Left ventricle myocardium inferior (tissue), 1 donor: ENCODE results near the gene SNX30. TPM values are rescaled to one million over a fixed set of nuclear protein-coding genes. Genes with fewer than 3 reads are reported as not detected.

Source experiments
- DNase-seq: peaks from one replicate; pipeline ENCODE4 v3.0.0-alpha.2; 2020
- H3K27ac ChIP-seq: fragments of 200-600 bp; replicated peaks from 2 replicates; pipeline ENCODE4 v1.8.0; 2021
- H3K27me3 ChIP-seq: fragments of 200-600 bp; 2 replicates; pipeline ENCODE4 v1.8.0; 2021; ENCODE audit warnings: low read depth
- H3K36me3 ChIP-seq: fragments of 200-600 bp; 2 replicates; pipeline ENCODE4 v1.8.0; 2021
- H3K4me1 ChIP-seq: fragments of 200-600 bp; 2 replicates; pipeline ENCODE4 v1.8.0; 2021
- H3K4me3 ChIP-seq: fragments of 200-600 bp; 2 replicates; pipeline ENCODE4 v1.8.0; 2021; ENCODE audit warnings: mild to moderate bottlenecking, moderate library complexity
- H3K9me3 ChIP-seq: fragments of 200-600 bp; replicated peaks from 2 replicates; pipeline ENCODE4 v1.8.0; 2021
- CTCF ChIP-seq: fragments of 200-600 bp; IDR thresholded peaks from 2 replicates; pipeline ENCODE4 v1.8.0; 2021; ENCODE audit warnings: antibody characterized with exemption, mild to moderate bottlenecking, borderline replicate concordance
- intact Hi-C: fragments of 100-400 bp; cut with micrococcal nuclease; formaldehyde crosslinking; loops from one replicate; pipeline ENCODE4 v1.11.0; 2022
- total RNA-seq: library from RNA; stranded (reverse); fragmentation: NEBNext Ultra II Directional; extraction: Animal tissue kit (Norgen Biotek cat#: 25700); gene quantifications from one replicate; pipeline ENCODE4 v1.2.1, GENCODE V29; 2021
- donor health status: DM: no; HTN: yes; CAD: no; lungs with severe emphysema.

SNX30 gene
- total RNA-seq, 1 donor from 2014 or later: 3.2 TPM

GRCh38 chr9:112784020-112784785 lies 33.6 kb downstream of the SNX30 start:
- Histone ChIP-seq H3K9me3 (no peaks in the 10 kb centered on the region), H3K27ac (no peak overlapping the region), H3K36me3 (no peaks in the 10 kb centered on the region), H3K4me1 (peaks cover 20% of the 10 kb centered on the region), H3K4me3 (no peak overlapping the region), H3K27me3 (no peaks in the 10 kb centered on the region)
- TF ChIP-seq CTCF: no peak
- intact Hi-C loops: no loop called here
- DNase-seq: no peak

- intact Hi-C loops: no loop called here
- DNase-seq: no peak
- H3K4me3 ChIP-seq: no peak overlapping the region
Measured at GRCh38 chr9:112785986-112786385, 35.4 kb downstream of the SNX30 start.

GRCh38 chr9:112786829-112787520 lies 36.4 kb downstream of the SNX30 start:
- no peak for DNase-seq
- Histone ChIP-seq H3K27me3 (no peaks in the 10 kb centered on the region), H3K27ac (no peak overlapping the region), H3K36me3 (no peaks in the 10 kb centered on the region), H3K4me3 (no peak overlapping the region), H3K9me3 (no peaks in the 10 kb centered on the region), H3K4me1 (peaks cover 17% of the 10 kb centered on the region)
- TF ChIP-seq CTCF: no peak
- intact Hi-C loops: no loop called here

More at GRCh38 chr9:112785986-112786385, 35.4 kb downstream of the SNX30 start:
- Histone ChIP-seq H3K9me3 (no peaks in the 10 kb centered on the region), H3K27ac (no peak overlapping the region), H3K4me1 (peaks cover 20% of the 10 kb centered on the region), H3K36me3 (no peaks in the 10 kb centered on the region), H3K27me3 (no peaks in the 10 kb centered on the region)
- no peak for TF ChIP-seq CTCF

GRCh38 chr9:112787978-112788377 lies 37.4 kb downstream of the SNX30 start:
- Histone ChIP-seq H3K27ac (no peak overlapping the region), H3K4me1 (peaks cover 17% of the 10 kb centered on the region), H3K4me3 (no peak overlapping the region), H3K27me3 (no peaks in the 10 kb centered on the region), H3K36me3 (no peaks in the 10 kb centered on the region), H3K9me3 (no peaks in the 10 kb centered on the region)
- intact Hi-C loops: no loop called here
- TF ChIP-seq CTCF: no peak
- DNase-seq: no peak

DNA sequence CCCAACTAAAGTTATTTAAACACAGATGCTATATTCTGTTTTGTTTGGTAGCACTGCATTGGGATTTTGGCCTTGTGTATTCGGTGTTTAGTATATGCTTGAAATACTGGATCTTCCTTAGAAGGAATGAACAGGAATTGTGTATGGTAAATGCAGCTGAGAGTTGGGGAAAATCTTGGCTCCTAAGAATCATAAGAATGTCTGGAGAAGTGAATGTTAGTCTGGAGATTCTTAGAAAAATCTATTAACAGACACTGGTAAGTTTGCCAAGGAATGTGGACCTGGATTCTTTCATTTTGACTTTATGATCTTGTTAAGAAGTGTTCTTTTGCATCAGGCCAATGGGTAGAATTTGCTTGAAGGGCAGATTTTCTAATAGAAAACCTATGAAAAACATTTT lies 38.9 kb downstream of the SNX30 start:
- no peaks in the 10 kb centered on the region for H3K9me3 ChIP-seq
- no peak for DNase-seq
- H3K36me3 ChIP-seq: no peaks in the 10 kb centered on the region
- no peak overlapping the region for H3K4me3 ChIP-seq
- H3K27ac ChIP-seq: no peak overlapping the region
- intact Hi-C loops: no loop called here
- TF ChIP-seq CTCF: no peak
- H3K4me1 ChIP-seq: peaks cover 10% of the 10 kb centered on the region
- no peaks in the 10 kb centered on the region for H3K27me3 ChIP-seq
